Measurements from ENCODE around the gene CLASP1. TPM values are rescaled to one million over a fixed set of nuclear protein-coding genes. Genes with fewer than 3 reads are reported as not detected.

Gene CLASP1
- total RNA-seq, 1 experiment from 2014 or later = 46.1 TPM

DNA sequence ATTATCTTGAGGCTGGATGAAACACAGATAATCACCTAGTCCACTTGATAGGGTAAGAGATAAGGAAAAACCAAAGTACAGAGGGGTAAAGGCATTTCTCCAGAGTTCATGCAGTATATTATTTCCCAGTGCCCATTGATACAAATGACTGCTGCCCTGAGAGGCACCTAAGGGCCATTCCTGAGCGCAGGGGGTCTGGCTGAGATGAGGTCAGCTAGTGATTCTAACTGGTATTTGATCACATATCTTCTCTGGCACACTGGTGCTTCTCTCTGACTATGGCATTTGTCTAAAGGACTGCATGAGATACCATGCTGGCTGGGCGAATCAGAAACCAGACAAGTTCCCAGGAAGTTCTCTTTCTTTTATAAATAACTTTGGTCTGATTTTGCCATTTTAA is 291.0 kb downstream of the CLASP1 start:
- Mint-ChIP-seq H3K27ac (ENCODE audit: unreplicated experiment) (no peak overlapping the region), H3K36me3 (ENCODE audit: insufficient read depth, unreplicated experiment) (peaks cover 36% of the 10 kb centered on the region), H3K27me3 (ENCODE audit: insufficient read depth, unreplicated experiment) (no peaks in the 10 kb centered on the region), H3K9me3 (ENCODE audit: unreplicated experiment) (no peaks in the 10 kb centered on the region), H3K4me1 (ENCODE audit: low read depth, unreplicated experiment) (peaks cover 17% of the 10 kb centered on the region), H3K4me3 (ENCODE audit: unreplicated experiment) (no peak overlapping the region)
- intact Hi-C loops (cut with micrococcal nuclease; ENCODE audit: unreplicated experiment) = loop anchor here (10.0 kb wide), 1 partner anchor 173 kb away; no protein-coding TSS in a partner anchor
- H3K9me3 ChIP-seq = no peaks in the 10 kb centered on the region
- H3K27me3 ChIP-seq (replicated peaks; ENCODE audit: control insufficient read depth, insufficient read depth, low read length) = no peaks in the 10 kb centered on the region
- no peak overlapping the region for H3K4me3 ChIP-seq (ENCODE audit: low read depth, low read length)
- 0 out of 2 replicates have a peak, but pooled peaks cover 6% of the 10 kb centered on the region for H3K4me1 ChIP-seq
- no peak for DNase-seq
- CTCF ChIA-PET = interaction anchor here (7.3 kb wide), 1 partner anchor 230 kb away, joined by 109 read pairs; no protein-coding TSS in a partner anchor
- POLR2A ChIA-PET = no interaction called here
- H3K36me3 ChIP-seq (ENCODE audit: control insufficient read depth, insufficient read depth, low read length) = no peaks in the 10 kb centered on the region
- TF ChIP-seq, protein P1, sequence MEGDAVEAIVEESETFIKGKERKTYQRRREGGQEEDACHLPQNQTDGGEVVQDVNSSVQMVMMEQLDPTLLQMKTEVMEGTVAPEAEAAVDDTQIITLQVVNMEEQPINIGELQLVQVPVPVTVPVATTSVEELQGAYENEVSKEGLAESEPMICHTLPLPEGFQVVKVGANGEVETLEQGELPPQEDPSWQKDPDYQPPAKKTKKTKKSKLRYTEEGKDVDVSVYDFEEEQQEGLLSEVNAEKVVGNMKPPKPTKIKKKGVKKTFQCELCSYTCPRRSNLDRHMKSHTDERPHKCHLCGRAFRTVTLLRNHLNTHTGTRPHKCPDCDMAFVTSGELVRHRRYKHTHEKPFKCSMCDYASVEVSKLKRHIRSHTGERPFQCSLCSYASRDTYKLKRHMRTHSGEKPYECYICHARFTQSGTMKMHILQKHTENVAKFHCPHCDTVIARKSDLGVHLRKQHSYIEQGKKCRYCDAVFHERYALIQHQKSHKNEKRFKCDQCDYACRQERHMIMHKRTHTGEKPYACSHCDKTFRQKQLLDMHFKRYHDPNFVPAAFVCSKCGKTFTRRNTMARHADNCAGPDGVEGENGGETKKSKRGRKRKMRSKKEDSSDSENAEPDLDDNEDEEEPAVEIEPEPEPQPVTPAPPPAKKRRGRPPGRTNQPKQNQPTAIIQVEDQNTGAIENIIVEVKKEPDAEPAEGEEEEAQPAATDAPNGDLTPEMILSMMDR (IDR thresholded peaks at IDR 0.05; ENCODE audit: insufficient read depth in 1 of 2, low read depth in 1 of 2, low read length in 1 of 2, severe bottlenecking in 1 of 2, unreplicated experiment in 1 of 2) = no peak
- BruUV-seq (replicated peaks) = no TSS peak

DNA sequence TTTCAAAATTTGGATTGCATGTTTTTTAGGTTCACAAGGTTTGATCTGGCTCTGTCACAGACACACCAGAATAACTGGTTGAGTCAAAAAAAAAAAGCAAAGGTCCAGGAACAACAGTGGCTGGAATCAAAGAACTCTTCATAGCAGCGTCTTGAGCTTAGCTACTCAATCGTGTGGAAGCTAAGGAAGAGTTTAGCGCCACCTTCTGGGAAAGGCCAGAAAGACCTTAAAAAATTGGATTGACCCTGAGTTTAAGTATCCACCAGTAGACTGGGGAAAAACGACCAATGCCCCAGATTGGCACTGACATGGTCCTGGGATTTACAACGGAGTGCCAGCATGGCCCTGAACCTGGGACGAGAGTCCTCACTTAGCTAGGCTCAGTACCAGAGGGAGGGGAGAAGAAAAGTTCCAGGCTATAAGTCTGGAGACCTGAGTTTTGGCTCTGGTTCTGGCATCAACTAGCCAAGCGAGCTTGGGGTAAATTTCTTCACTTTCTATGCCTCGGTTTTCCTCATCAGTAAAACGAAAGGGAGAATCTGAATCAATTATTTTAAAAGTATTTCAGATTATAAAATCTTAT is 293.1 kb downstream of the CLASP1 start:
- no peak overlapping the region for H3K4me3 Mint-ChIP-seq (ENCODE audit: unreplicated experiment)
- TF ChIP-seq, protein P1 (IDR thresholded peaks at IDR 0.05; ENCODE audit: insufficient read depth in 1 of 2, low read depth in 1 of 2, low read length in 1 of 2, severe bottlenecking in 1 of 2, unreplicated experiment in 1 of 2) = peak; percentile 66 to 77
- CTCF ChIA-PET = interaction anchor here (0.6 to 7.3 kb wide), 27 partner anchors 20 to 1013 kb away, joined by 3 to 109 read pairs (median 4); partner anchors contain the start of gene NIFK
- H3K9me3 Mint-ChIP-seq (ENCODE audit: unreplicated experiment) = no peaks in the 10 kb centered on the region
- Histone ChIP-seq H3K9me3 (no peaks in the 10 kb centered on the region), H3K4me1 (0 out of 2 replicates have a peak, but pooled peaks cover 6% of the 10 kb centered on the region), H3K36me3 (ENCODE audit: control insufficient read depth, insufficient read depth, low read length) (0 out of 2 replicates have a peak, but pooled peaks cover 2% of the 10 kb centered on the region), H3K4me3 (ENCODE audit: low read depth, low read length) (no peak overlapping the region), H3K27me3 (replicated peaks; ENCODE audit: control insufficient read depth, insufficient read depth, low read length) (no peaks in the 10 kb centered on the region)
- POLR2A ChIA-PET = no interaction called here
- H3K4me1 Mint-ChIP-seq (ENCODE audit: low read depth, unreplicated experiment) = peaks cover 17% of the 10 kb centered on the region
- peaks cover 37% of the 10 kb centered on the region for H3K36me3 Mint-ChIP-seq (ENCODE audit: insufficient read depth, unreplicated experiment)
- intact Hi-C loops (cut with micrococcal nuclease; ENCODE audit: unreplicated experiment) = loop anchor here (1.0 to 10.0 kb wide), 5 partner anchors 21 to 271 kb away; no protein-coding TSS in a partner anchor
- no TSS peak for BruUV-seq (replicated peaks)
- H3K27ac Mint-ChIP-seq (ENCODE audit: unreplicated experiment) = no peak overlapping the region
- peak; percentile 59 to 72 for DNase-seq
- H3K27me3 Mint-ChIP-seq (ENCODE audit: insufficient read depth, unreplicated experiment) = no peaks in the 10 kb centered on the region

DNA sequence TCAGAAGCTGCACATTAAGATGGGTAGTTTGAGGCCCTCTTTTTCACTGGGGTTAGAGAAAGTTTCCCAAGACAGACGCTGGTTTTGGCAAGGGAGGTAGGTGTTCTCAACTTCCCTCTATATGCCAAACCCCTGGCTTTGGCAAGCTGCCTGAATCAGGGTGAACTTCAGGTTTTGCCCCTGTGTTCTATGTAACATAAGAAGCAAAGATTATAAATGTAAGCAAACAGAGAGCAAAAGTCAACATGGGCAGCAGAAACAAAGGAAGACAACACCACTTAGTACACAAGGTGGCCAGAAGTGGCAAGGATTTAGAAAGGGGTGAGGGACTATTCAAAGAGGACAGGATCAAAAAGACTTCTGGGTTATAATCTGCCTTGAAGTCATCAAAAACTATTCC is 293.8 kb downstream of the CLASP1 start:
- no peaks in the 10 kb centered on the region for H3K27me3 Mint-ChIP-seq (ENCODE audit: insufficient read depth, unreplicated experiment)
- ChIA-PET CTCF (interaction anchor here (0.6 to 7.3 kb wide), 25 partner anchors 20 to 1012 kb away, joined by 3 to 109 read pairs (median 4); no protein-coding TSS in a partner anchor), POLR2A (no interaction called here)
- no peaks in the 10 kb centered on the region for H3K9me3 Mint-ChIP-seq (ENCODE audit: unreplicated experiment)
- no TSS peak for BruUV-seq (replicated peaks)
- TF ChIP-seq, protein P1 (IDR thresholded peaks at IDR 0.05; ENCODE audit: insufficient read depth in 1 of 2, low read depth in 1 of 2, low read length in 1 of 2, severe bottlenecking in 1 of 2, unreplicated experiment in 1 of 2) = no peak
- peaks cover 42% of the 10 kb centered on the region for H3K36me3 Mint-ChIP-seq (ENCODE audit: insufficient read depth, unreplicated experiment)
- Histone ChIP-seq H3K9me3 (no peaks in the 10 kb centered on the region), H3K4me3 (ENCODE audit: low read depth, low read length) (no peak overlapping the region), H3K4me1 (0 out of 2 replicates have a peak, but pooled peaks cover 6% of the 10 kb centered on the region), H3K27me3 (replicated peaks; ENCODE audit: control insufficient read depth, insufficient read depth, low read length) (no peaks in the 10 kb centered on the region), H3K36me3 (ENCODE audit: control insufficient read depth, insufficient read depth, low read length) (0 out of 2 replicates have a peak, but pooled peaks cover 2% of the 10 kb centered on the region)
- no peak overlapping the region for H3K4me3 Mint-ChIP-seq (ENCODE audit: unreplicated experiment)
- no peak overlapping the region for H3K27ac Mint-ChIP-seq (ENCODE audit: unreplicated experiment)
- peaks cover 17% of the 10 kb centered on the region for H3K4me1 Mint-ChIP-seq (ENCODE audit: low read depth, unreplicated experiment)
- intact Hi-C loops (cut with micrococcal nuclease; ENCODE audit: unreplicated experiment) = loop anchor here (10.0 kb wide), 1 partner anchor 171 kb away; no protein-coding TSS in a partner anchor
- no peak for DNase-seq
